Panc1 (cell line): ENCODE data around the gene SARS1. TPM values are rescaled to one million over a fixed set of nuclear protein-coding genes. Genes with fewer than 3 reads are reported as not detected.

Experiments used
- ATAC-seq: fragments of 200-7000 bp; cut with Tn5 transposase; 2 replicates; pipeline ENCODE4 v1.9.1; 2020; ENCODE audit warnings: mild to moderate bottlenecking, moderate library complexity
- BruUV-seq: library from RNA; stranded (reverse); fragments of 400-500 nt; replicated peaks from 2 replicates; lab custom pipeline; 2021; lab: Mats Ljungman, UMichigan
- CTCF ChIA-PET: fragments of 300-600 bp; sonication (Branson Sonifier 250); formaldehyde crosslinking; loops from one replicate; lab custom pipeline; 2022; ENCODE audit warnings: antibody characterized with exemption; lab: Charles Lee
- POLR2A ChIA-PET: fragments of 300-600 bp; sonication (Branson Sonifier 250); formaldehyde crosslinking; loops from one replicate; lab custom pipeline; 2022; ENCODE audit warnings: antibody characterized with exemption; lab: Charles Lee
- DNase-seq: peaks from one replicate; pipeline ENCODE4 v3.0.0-alpha.2; 2010; ENCODE audit warnings: low read depth, low spot score
- H3K27ac ChIP-seq: 2 replicates; pipeline ENCODE4 v1.5.1; 2011; ENCODE audit warnings: mild to moderate bottlenecking, low read length, inconsistent platforms
- H3K27me3 ChIP-seq: fragments of 200-500 bp; sonication (Bioruptor generic); 2 replicates; pipeline ENCODE4 v1.6.0; 2014; ENCODE audit warnings: low read length, inconsistent platforms; ENCODE audit not compliant: control insufficient read depth, insufficient read depth
- H3K36me3 ChIP-seq: fragments of 200-500 bp; sonication (Bioruptor generic); 2 replicates; pipeline ENCODE4 v1.5.1; 2014; ENCODE audit warnings: inconsistent platforms, mild to moderate bottlenecking, low read length, moderate library complexity; ENCODE audit not compliant: control insufficient read depth, insufficient read depth
- H3K4me1 ChIP-seq: 2 replicates; pipeline ENCODE4 v1.5.1; 2011; ENCODE audit warnings: inconsistent platforms, mild to moderate bottlenecking, low read length, moderate library complexity; ENCODE audit not compliant: control insufficient read depth, insufficient read depth
- H3K4me3 ChIP-seq, 2 experiments: 2 replicates each; pipeline ENCODE4 v1.5.1; 2011 to 2012; ENCODE audit warnings: low read depth in 2 of 2, low read length in 2 of 2, mild to moderate bottlenecking in 2 of 2, inconsistent platforms in 1 of 2, moderate library complexity in 1 of 2
- H3K9me3 ChIP-seq: fragments of 200-500 bp; sonication (Bioruptor generic); 2 replicates; pipeline ENCODE4 v1.5.1; 2014; ENCODE audit warnings: low read depth, mild to moderate bottlenecking, inconsistent platforms, low read length, moderate library complexity; ENCODE audit not compliant: control insufficient read depth, insufficient read depth
- POLR2AphosphoS5 ChIP-seq: IDR thresholded peaks from 2 replicates; pipeline ENCODE4 v1.6.1; 2012; ENCODE audit warnings: mild to moderate bottlenecking, low read depth, low read length, moderate library complexity
- REST ChIP-seq, 2 experiments: IDR thresholded peaks; 2 replicates each; pipeline ENCODE4 v1.6.1; 2011 to 2012; ENCODE audit warnings: low read depth in 2 of 2, control low read depth in 1 of 2, low read length in 1 of 2, mild to moderate bottlenecking in 1 of 2, moderate library complexity in 1 of 2; ENCODE audit not compliant: insufficient read depth in 1 of 2
- SIN3A ChIP-seq: IDR thresholded peaks from 2 replicates; pipeline ENCODE4 v1.6.1; 2012; ENCODE audit warnings: low read depth, mild to moderate bottlenecking, low read length, moderate library complexity, borderline replicate concordance; ENCODE audit not compliant: insufficient read depth
- TCF7L2 ChIP-seq: IDR thresholded peaks from 2 replicates; pipeline ENCODE4 v1.6.1; 2011; ENCODE audit warnings: mild to moderate bottlenecking, low read depth, low read length, inconsistent platforms
- in situ Hi-C: cut with HindIII; loops from 2 replicates; pipeline ENCODE4 v1.10.0; 2016; ENCODE audit warnings: low sequenced_read_pairs, low pct_unique_long_range_greater_than_20kb
- intact Hi-C: fragments of 100-400 bp; cut with micrococcal nuclease; formaldehyde crosslinking; loops from one replicate; pipeline ENCODE4 v1.10.0; 2022; ENCODE audit not compliant: unreplicated experiment
- total RNA-seq: library from RNA; stranded (reverse); gene quantifications from one replicate; pipeline ENCODE4 v1.2.1, GENCODE V29; 2021; ENCODE audit not compliant: unreplicated experiment
- TF ChIP-seq, protein P1 (sequence below): fragments of 450-650 bp; IDR thresholded peaks from 2 replicates; pipeline ENCODE4 v1.5.1; 2017; ENCODE audit warnings: mild to moderate bottlenecking

The SARS1 gene
- total RNA-seq, 1 experiment from 2014 or later: 115 TPM

DNA sequence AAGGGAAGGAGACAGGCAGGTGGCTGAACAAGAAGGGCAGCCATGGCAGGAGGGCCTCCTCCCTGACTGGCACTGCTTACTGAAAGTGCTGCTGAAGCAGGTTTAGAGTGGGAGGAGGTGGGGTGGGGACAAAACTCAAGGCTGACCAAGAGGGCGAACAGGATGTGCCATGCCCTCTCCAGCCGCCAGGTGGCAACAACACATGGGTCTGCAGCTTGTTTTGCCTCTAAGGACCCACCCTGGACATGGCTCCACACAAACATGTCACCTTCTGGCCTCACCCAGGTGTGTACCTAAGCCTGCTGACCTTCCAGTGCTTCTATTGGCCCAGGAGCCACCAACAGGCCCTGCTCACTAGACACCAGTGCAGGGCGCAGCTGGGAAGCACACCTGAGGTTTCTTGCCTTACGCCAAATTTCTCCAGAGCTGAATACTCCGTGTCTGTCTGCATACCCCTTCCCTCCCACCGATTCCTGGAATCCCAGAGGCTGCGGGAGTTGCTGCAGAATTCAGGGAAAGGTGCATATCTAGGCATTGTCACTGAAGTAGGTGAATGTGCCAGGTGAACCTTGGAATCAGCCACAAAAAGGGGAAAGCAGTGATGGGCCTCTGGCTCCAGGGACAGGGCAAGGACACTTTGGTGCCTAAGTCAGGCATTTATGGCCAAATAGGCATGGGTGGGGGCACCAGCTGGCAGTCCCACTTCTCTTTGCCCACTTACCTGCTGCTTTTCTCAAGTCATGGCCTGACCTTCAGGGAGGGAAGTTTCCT is 63.9 kb downstream of the SARS1 start:
- Histone ChIP-seq H3K4me3 (no peak overlapping the region), H3K27me3 (no peaks in the 10 kb centered on the region), H3K4me1 (peaks cover 30% of the 10 kb centered on the region), H3K9me3 (no peaks in the 10 kb centered on the region), H3K36me3 (peaks cover 2% of the 10 kb centered on the region), H3K27ac (peak overlapping the region; percentile 23)
- intact Hi-C loops: loop anchor here (1.0 kb wide), 1 partner anchor 122 kb away; no protein-coding TSS in a partner anchor
- TF ChIP-seq SIN3A: no peak
- TF ChIP-seq, protein P1, sequence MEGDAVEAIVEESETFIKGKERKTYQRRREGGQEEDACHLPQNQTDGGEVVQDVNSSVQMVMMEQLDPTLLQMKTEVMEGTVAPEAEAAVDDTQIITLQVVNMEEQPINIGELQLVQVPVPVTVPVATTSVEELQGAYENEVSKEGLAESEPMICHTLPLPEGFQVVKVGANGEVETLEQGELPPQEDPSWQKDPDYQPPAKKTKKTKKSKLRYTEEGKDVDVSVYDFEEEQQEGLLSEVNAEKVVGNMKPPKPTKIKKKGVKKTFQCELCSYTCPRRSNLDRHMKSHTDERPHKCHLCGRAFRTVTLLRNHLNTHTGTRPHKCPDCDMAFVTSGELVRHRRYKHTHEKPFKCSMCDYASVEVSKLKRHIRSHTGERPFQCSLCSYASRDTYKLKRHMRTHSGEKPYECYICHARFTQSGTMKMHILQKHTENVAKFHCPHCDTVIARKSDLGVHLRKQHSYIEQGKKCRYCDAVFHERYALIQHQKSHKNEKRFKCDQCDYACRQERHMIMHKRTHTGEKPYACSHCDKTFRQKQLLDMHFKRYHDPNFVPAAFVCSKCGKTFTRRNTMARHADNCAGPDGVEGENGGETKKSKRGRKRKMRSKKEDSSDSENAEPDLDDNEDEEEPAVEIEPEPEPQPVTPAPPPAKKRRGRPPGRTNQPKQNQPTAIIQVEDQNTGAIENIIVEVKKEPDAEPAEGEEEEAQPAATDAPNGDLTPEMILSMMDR: peak; percentile 85
- no peak for DNase-seq
- ChIA-PET CTCF (interaction anchor here (0.5 to 1.2 kb wide), 3 partner anchors 121 to 254 kb away, joined by 4 to 7 read pairs (median 7); no protein-coding TSS in a partner anchor), POLR2A (interaction anchor here (0.5 kb wide), 1 partner anchor 216 kb away, joined by 14 read pairs; no protein-coding TSS in a partner anchor)
- in situ Hi-C loops: no loop called here
- BruUV-seq: no TSS peak
- ATAC-seq: peak; percentile 80

DNA sequence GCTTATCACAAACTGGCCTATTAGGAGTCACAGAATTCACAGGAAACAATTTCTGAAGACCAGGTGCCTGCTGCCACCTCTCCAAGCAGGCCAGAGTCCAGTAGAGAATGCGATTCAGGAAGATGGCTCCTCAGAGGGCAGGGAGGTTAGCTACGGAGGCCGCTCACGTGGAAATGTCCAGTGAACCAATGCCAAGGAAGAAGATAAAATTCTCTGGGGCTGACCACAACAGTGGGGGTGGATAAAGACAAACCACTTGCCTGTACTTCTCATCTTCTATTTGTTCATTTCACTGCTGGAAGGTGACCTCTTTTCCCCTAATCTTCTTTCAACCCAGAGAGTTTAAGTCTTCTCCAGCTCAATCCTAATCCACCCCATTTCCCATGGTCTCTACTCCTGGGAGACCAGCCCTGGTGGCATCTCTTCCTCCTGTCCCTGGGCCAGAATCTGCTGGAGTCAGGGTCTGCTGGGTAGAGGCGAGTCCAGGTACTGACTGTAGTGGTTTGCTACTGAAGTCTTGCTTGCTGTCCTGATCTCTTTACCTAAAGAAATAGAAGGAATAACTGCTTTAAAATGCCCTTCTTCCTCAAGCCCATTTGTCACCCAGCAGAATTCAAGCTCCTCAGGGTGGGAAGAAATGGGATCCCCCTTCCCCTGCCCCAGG is 66.0 kb downstream of the SARS1 start:
- Histone ChIP-seq H3K27ac (no peak overlapping the region), H3K9me3 (no peaks in the 10 kb centered on the region), H3K4me3 (no peak overlapping the region), H3K27me3 (no peaks in the 10 kb centered on the region), H3K4me1 (peaks cover 27% of the 10 kb centered on the region), H3K36me3 (peaks cover 3% of the 10 kb centered on the region)
- intact Hi-C loops (no loop called here), in situ Hi-C loops (no loop called here)
- no TSS peak for BruUV-seq
- no peak for ATAC-seq
- DNase-seq: no peak
- ChIA-PET CTCF (no interaction called here), POLR2A (no interaction called here)
- TF ChIP-seq, protein P1: no peak
- TF ChIP-seq REST (IDR thresholded peaks at IDR 0.05; ENCODE audit: insufficient read depth in 1 of 2, low read depth in 2 of 2, low read length in 1 of 2): no peak
- no peak for TF ChIP-seq TCF7L2
- TF ChIP-seq SIN3A: no peak
- TF ChIP-seq POLR2AphosphoS5: no peak
